ENCODE measurements around the gene SCN2B.

SCN2B gene

GRCh38 chr11:118180300-118180703, 3.9 kb upstream of the SCN2B start:
- TF ChIP-seq, protein P1, sequence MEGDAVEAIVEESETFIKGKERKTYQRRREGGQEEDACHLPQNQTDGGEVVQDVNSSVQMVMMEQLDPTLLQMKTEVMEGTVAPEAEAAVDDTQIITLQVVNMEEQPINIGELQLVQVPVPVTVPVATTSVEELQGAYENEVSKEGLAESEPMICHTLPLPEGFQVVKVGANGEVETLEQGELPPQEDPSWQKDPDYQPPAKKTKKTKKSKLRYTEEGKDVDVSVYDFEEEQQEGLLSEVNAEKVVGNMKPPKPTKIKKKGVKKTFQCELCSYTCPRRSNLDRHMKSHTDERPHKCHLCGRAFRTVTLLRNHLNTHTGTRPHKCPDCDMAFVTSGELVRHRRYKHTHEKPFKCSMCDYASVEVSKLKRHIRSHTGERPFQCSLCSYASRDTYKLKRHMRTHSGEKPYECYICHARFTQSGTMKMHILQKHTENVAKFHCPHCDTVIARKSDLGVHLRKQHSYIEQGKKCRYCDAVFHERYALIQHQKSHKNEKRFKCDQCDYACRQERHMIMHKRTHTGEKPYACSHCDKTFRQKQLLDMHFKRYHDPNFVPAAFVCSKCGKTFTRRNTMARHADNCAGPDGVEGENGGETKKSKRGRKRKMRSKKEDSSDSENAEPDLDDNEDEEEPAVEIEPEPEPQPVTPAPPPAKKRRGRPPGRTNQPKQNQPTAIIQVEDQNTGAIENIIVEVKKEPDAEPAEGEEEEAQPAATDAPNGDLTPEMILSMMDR (IDR thresholded peaks at IDR 0.05), result no peak
- Histone ChIP-seq H3K27me3 (peaks cover 17% of the 10 kb centered on the region), H3K9me3 (no peaks in the 10 kb centered on the region), H3K27ac (no peak overlapping the region), H3K4me1 (ENCODE audit: control insufficient read depth in 1 of 2, insufficient read depth in 1 of 2, low read depth in 1 of 2, low read length in 1 of 2) (peaks cover 21 to 29% of the 10 kb centered on the region in 2 experiments), H3K36me3 (no peaks in the 10 kb centered on the region), H3K4me3 (ENCODE audit: low read depth in 1 of 2, low read length in 1 of 2) (no peak overlapping the region)

GRCh38 chr11:118176778-118177134, 317 bp upstream of the SCN2B start:
- TF ChIP-seq, protein P1 (IDR thresholded peaks at IDR 0.05), result no peak
- H3K4me1 ChIP-seq (ENCODE audit: control insufficient read depth in 1 of 2, insufficient read depth in 1 of 2, low read depth in 1 of 2, low read length in 1 of 2), result peaks cover 11 to 19% of the 10 kb centered on the region in 2 experiments
- H3K9me3 ChIP-seq, result no peaks in the 10 kb centered on the region
- H3K4me3 ChIP-seq (ENCODE audit: low read depth in 1 of 2, low read length in 1 of 2), result no peak overlapping the region
- no peak overlapping the region for H3K27ac ChIP-seq
- no peaks in the 10 kb centered on the region for H3K36me3 ChIP-seq
- peaks cover 17% of the 10 kb centered on the region for H3K27me3 ChIP-seq

DNA sequence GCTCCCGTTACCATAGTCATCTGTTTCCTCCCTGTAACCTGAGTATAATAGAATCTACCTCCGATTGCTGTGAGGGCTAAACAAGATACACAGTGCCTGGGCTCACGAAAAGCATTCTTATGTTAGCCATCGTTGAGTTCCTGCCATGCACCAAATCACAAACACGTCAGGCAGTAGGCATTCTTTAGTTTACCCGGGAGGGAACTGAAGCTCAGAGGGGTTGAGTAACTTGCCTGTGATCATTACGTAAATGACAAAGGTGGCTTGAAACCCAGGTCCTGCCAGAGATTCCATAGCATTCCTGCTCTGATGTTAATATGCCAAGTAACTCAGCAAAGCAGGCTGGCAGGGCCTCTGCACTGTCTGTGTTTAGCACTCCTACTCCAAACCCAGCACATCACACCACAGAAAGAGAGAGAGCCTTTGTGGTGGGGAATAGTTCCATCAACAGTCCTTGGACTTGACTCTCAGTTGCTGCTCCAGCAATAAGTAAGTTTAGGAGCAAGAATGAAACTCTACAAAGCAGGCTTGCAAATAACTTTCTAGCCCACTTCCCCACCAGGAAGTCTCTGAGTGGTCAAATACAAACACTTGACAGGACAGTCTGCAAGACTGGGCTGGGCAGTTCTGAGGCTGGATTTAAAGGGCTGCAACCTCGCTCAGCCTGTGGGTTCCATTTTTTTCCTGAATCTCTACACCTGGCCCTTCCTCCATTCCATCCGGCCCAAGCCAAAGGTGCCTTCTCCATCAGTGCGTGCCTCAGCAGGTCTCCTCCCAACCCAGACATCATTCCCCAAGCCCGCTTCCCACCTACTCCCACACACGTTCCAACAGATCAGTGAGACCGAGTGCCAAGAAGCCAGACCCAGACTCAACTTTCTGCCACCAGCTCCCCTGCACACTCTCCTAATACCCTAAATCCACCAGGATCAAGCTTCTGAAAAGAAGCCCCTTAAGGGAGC, 1.1 kb downstream of the SCN2B start:
- TF ChIP-seq, protein P1 (IDR thresholded peaks at IDR 0.05), result no peak
- H3K27ac ChIP-seq, result peak overlapping the region; percentile 17
- H3K4me3 ChIP-seq (ENCODE audit: low read depth in 1 of 2, low read length in 1 of 2), result no peak overlapping the region

GRCh38 chr11:118174006-118174567, 2.4 kb downstream of the SCN2B start:
- Histone ChIP-seq H3K9me3 (no peaks in the 10 kb centered on the region), H3K36me3 (no peaks in the 10 kb centered on the region), H3K27ac (no peak overlapping the region), H3K27me3 (peaks cover 23% of the 10 kb centered on the region), H3K4me1 (ENCODE audit: control insufficient read depth in 1 of 2, insufficient read depth in 1 of 2, low read depth in 1 of 2, low read length in 1 of 2) (peaks cover 12 to 24% of the 10 kb centered on the region in 2 experiments), H3K4me3 (ENCODE audit: low read depth in 1 of 2, low read length in 1 of 2) (no peak overlapping the region)
- TF ChIP-seq, protein P1 (IDR thresholded peaks at IDR 0.05), result no peak

More for the DNA sequence above, 1.1 kb downstream of the SCN2B start:
- peaks cover 12 to 24% of the 10 kb centered on the region in 2 experiments for H3K4me1 ChIP-seq (ENCODE audit: control insufficient read depth in 1 of 2, insufficient read depth in 1 of 2, low read depth in 1 of 2, low read length in 1 of 2)
- no peaks in the 10 kb centered on the region for H3K36me3 ChIP-seq
- peaks cover 23% of the 10 kb centered on the region for H3K27me3 ChIP-seq
- no peaks in the 10 kb centered on the region for H3K9me3 ChIP-seq

DNA sequence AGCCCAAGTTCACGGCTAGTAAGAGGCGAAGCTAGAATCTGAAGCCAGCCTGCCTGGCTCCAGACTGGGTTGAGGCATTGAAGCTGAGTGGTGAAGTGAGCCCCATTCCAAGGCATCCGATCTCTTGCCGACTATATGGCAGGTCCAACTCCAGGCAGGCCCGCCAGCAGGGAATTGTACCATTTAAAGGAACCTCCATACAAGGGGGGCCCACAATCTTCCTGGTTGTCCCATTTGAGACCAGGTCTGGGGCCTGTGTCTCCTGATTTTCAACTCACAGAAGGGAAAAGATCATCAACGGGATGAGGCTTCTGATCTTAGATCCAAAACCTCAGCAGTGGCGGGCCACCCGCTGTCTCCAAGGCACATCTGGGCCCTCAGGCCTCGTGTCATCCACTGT, 4.1 kb downstream of the SCN2B start:
- H3K27ac ChIP-seq, result no peak overlapping the region
- TF ChIP-seq, protein P1 (IDR thresholded peaks at IDR 0.05), result no peak

More for the DNA sequence above, 4.1 kb downstream of the SCN2B start:
- H3K9me3 ChIP-seq, result no peaks in the 10 kb centered on the region
- peaks cover 35% of the 10 kb centered on the region for H3K27me3 ChIP-seq
- H3K36me3 ChIP-seq, result no peaks in the 10 kb centered on the region
- peaks cover 12 to 24% of the 10 kb centered on the region in 2 experiments for H3K4me1 ChIP-seq (ENCODE audit: control insufficient read depth in 1 of 2, insufficient read depth in 1 of 2, low read depth in 1 of 2, low read length in 1 of 2)
- no peak overlapping the region for H3K4me3 ChIP-seq (ENCODE audit: low read depth in 1 of 2, low read length in 1 of 2)

Data from neutrophil (primary cell).